ENCODE results near the gene PDE6H. TPM values are rescaled to one million over a fixed set of nuclear protein-coding genes. Genes with fewer than 3 reads are reported as not detected.
A peak's percentile ranks its signal among the peaks of the same experiment; 100 is the strongest.

Gene PDE6H
- total and polyA plus RNA-seq, 4 donors, result not detected

DNA sequence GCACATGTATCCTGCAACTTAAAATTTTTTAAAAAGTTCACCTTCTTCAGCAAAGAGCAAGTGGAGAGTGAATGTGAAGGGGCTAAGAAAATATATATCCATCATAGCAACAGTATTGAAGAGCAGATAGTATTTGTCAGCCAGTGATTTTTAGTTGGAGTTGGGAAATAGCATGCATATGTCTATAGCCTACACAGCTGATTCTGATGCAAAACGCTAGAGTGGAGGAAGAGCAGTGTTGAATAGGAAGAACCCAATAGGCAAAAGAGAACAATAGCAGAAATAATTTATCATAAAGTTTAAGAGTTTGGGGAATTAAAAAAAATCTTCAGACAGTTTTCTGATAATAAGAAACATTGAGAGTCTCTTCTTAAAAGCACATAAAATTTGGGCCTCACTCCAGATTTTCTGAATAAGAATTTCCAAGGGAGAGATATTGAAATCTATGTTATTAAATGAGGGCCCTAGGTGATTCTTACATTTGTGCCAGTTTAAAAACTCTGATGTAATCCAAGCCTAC lies 12.0 kb downstream of the PDE6H start:
- TF ChIP-seq RAD21 (IDR thresholded peaks at IDR 0.05) (no peak), RXRA (IDR thresholded peaks at IDR 0.05) (no peak), FOXA2 (IDR thresholded peaks at IDR 0.05) (no peak), YY1 (IDR thresholded peaks at IDR 0.05) (no peak), HNF4A (conservative IDR thresholded peaks at IDR 0.05) (no peak), SP1 (IDR thresholded peaks at IDR 0.05) (no peak), JUND (IDR thresholded peaks at IDR 0.05) (no peak), GABPA (IDR thresholded peaks at IDR 0.05 in 1 of 2, conservative IDR thresholded peaks at IDR 0.05 in 1 of 2) (no peak)
- TF ChIP-seq, protein P1, sequence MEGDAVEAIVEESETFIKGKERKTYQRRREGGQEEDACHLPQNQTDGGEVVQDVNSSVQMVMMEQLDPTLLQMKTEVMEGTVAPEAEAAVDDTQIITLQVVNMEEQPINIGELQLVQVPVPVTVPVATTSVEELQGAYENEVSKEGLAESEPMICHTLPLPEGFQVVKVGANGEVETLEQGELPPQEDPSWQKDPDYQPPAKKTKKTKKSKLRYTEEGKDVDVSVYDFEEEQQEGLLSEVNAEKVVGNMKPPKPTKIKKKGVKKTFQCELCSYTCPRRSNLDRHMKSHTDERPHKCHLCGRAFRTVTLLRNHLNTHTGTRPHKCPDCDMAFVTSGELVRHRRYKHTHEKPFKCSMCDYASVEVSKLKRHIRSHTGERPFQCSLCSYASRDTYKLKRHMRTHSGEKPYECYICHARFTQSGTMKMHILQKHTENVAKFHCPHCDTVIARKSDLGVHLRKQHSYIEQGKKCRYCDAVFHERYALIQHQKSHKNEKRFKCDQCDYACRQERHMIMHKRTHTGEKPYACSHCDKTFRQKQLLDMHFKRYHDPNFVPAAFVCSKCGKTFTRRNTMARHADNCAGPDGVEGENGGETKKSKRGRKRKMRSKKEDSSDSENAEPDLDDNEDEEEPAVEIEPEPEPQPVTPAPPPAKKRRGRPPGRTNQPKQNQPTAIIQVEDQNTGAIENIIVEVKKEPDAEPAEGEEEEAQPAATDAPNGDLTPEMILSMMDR (IDR thresholded peaks at IDR 0.05; ENCODE audit: low read depth, low read length, missing input control), result no peak
- TF ChIP-seq, protein P2, sequence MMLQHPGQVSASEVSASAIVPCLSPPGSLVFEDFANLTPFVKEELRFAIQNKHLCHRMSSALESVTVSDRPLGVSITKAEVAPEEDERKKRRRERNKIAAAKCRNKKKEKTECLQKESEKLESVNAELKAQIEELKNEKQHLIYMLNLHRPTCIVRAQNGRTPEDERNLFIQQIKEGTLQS (IDR thresholded peaks at IDR 0.05), result no peak
- TF ChIP-seq, protein P3, sequence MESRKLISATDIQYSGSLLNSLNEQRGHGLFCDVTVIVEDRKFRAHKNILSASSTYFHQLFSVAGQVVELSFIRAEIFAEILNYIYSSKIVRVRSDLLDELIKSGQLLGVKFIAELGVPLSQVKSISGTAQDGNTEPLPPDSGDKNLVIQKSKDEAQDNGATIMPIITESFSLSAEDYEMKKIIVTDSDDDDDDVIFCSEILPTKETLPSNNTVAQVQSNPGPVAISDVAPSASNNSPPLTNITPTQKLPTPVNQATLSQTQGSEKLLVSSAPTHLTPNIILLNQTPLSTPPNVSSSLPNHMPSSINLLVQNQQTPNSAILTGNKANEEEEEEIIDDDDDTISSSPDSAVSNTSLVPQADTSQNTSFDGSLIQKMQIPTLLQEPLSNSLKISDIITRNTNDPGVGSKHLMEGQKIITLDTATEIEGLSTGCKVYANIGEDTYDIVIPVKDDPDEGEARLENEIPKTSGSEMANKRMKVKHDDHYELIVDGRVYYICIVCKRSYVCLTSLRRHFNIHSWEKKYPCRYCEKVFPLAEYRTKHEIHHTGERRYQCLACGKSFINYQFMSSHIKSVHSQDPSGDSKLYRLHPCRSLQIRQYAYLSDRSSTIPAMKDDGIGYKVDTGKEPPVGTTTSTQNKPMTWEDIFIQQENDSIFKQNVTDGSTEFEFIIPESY (IDR thresholded peaks at IDR 0.05), result no peak

DNA sequence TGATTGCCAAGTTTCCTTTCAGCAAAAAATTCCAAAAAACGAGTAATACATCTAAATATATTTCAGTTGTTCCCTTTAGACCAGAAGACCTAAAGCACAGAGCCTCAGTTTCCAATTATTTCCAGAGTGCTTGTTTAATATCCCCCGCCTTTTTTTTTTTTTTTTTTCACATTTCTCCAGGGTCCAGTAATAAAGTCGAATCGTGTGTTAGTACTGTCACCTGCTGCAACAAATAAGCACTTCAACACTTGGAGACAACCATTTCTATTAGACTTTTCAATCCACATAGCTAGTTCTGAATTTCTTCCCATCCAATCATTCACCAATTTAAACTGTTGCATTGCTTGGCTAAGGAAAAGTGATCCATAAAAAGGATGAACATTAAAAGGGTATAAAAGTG lies 13.6 kb downstream of the PDE6H start:
- TF ChIP-seq, protein P4, sequence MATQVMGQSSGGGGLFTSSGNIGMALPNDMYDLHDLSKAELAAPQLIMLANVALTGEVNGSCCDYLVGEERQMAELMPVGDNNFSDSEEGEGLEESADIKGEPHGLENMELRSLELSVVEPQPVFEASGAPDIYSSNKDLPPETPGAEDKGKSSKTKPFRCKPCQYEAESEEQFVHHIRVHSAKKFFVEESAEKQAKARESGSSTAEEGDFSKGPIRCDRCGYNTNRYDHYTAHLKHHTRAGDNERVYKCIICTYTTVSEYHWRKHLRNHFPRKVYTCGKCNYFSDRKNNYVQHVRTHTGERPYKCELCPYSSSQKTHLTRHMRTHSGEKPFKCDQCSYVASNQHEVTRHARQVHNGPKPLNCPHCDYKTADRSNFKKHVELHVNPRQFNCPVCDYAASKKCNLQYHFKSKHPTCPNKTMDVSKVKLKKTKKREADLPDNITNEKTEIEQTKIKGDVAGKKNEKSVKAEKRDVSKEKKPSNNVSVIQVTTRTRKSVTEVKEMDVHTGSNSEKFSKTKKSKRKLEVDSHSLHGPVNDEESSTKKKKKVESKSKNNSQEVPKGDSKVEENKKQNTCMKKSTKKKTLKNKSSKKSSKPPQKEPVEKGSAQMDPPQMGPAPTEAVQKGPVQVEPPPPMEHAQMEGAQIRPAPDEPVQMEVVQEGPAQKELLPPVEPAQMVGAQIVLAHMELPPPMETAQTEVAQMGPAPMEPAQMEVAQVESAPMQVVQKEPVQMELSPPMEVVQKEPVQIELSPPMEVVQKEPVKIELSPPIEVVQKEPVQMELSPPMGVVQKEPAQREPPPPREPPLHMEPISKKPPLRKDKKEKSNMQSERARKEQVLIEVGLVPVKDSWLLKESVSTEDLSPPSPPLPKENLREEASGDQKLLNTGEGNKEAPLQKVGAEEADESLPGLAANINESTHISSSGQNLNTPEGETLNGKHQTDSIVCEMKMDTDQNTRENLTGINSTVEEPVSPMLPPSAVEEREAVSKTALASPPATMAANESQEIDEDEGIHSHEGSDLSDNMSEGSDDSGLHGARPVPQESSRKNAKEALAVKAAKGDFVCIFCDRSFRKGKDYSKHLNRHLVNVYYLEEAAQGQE (IDR thresholded peaks at IDR 0.05), result no peak
- TF ChIP-seq RAD21 (IDR thresholded peaks at IDR 0.05), result peak in 1 of 2 donors; percentile 19
- 80% methylated on average over 4 of the region's 4 CpGs for WGBS
- Histone ChIP-seq H3K36me3 (ENCODE audit: control insufficient read depth in 4 of 4, insufficient read depth in 3 of 4, low read depth in 1 of 4, low read length in 3 of 4) (no peaks in the 10 kb centered on the region), H3K4me1 (ENCODE audit: control insufficient read depth in 4 of 4, insufficient read depth in 4 of 4, low read length in 3 of 4) (peaks cover 0 to 4% (median 0%) of the 10 kb centered on the region in 4 donors), H3K9me3 (ENCODE audit: control insufficient read depth in 4 of 4, low read length in 3 of 4) (no peaks in the 10 kb centered on the region), H3K9ac (ENCODE audit: low read depth in 1 of 2, low read length in 2 of 2) (no peak overlapping the region), H3K4me3 (ENCODE audit: low read depth in 1 of 3, low read length in 3 of 3) (no peak overlapping the region), H3K27me3 (ENCODE audit: control insufficient read depth in 4 of 4, insufficient read depth in 4 of 4, low read length in 3 of 4) (no peaks in the 10 kb centered on the region), H3K27ac (ENCODE audit: low read depth in 1 of 2, low read length in 2 of 2) (no peak overlapping the region)
- DNase-seq (ENCODE audit: low spot score), result no peak

More for the DNA sequence above, 12.0 kb downstream of the PDE6H start:
- Histone ChIP-seq H3K4me1 (ENCODE audit: control insufficient read depth in 4 of 4, insufficient read depth in 4 of 4, low read length in 3 of 4) (peaks cover 0 to 4% (median 0%) of the 10 kb centered on the region in 4 donors), H3K36me3 (ENCODE audit: control insufficient read depth in 4 of 4, insufficient read depth in 3 of 4, low read depth in 1 of 4, low read length in 3 of 4) (no peaks in the 10 kb centered on the region), H3K9me3 (ENCODE audit: control insufficient read depth in 4 of 4, low read length in 3 of 4) (no peaks in the 10 kb centered on the region), H3K27ac (ENCODE audit: low read depth in 1 of 2, low read length in 2 of 2) (no peak overlapping the region), H3K4me3 (ENCODE audit: low read depth in 1 of 3, low read length in 3 of 3) (no peak overlapping the region), H3K27me3 (ENCODE audit: control insufficient read depth in 4 of 4, insufficient read depth in 4 of 4, low read length in 3 of 4) (no peaks in the 10 kb centered on the region), H3K9ac (ENCODE audit: low read depth in 1 of 2, low read length in 2 of 2) (no peak overlapping the region)
- WGBS, result 76% methylated on average over 1 of the region's 1 CpG
- no peak for DNase-seq (ENCODE audit: low spot score)

Measured in liver (tissue), 9 donors.